ENCODE results near the gene GALNS.

- TF ChIP-seq CTCF (IDR thresholded peaks at IDR 0.05; ENCODE audit: extremely low read depth in 1 of 2, insufficient read depth in 1 of 2, low read depth in 1 of 2, low read length in 2 of 2) (no peak), POLR2A (IDR thresholded peaks at IDR 0.05; ENCODE audit: low read depth, low read length) (no peak), MAX (IDR thresholded peaks at IDR 0.05; ENCODE audit: insufficient read depth, insufficient read length) (no peak), MYC (IDR thresholded peaks at IDR 0.05; ENCODE audit: low read depth, low read length) (no peak), FOS (IDR thresholded peaks at IDR 0.05; ENCODE audit: borderline replicate concordance, insufficient read depth, low read length) (no peak), EZH2 (IDR thresholded peaks at IDR 0.05; ENCODE audit: borderline replicate concordance, low read depth, low read length, severe bottlenecking) (no peak)
These were observed 67.2 kb downstream of the GALNS start for GRCh38 chr16:88789594-88789993.
